Fibroblast of lung (primary cell): ENCODE results near the gene RBMXL2. TPM values are rescaled to one million over a fixed set of nuclear protein-coding genes. Genes with fewer than 3 reads are reported as not detected.

Experiments
- DNase-seq, 2 donors: peaks; one replicate each; pipeline versions ENCODE4 v3.0.0 to v3.0.0-alpha.2; 2010; ENCODE audit warnings: low read depth in 2 of 2
- H2AFZ ChIP-seq: 2 replicates; pipeline ENCODE4 v1.5.1; 2012; ENCODE audit warnings: low read length, control low read depth, inconsistent platforms
- H3K27ac ChIP-seq: 2 replicates; pipeline ENCODE4 v1.5.1; 2011; ENCODE audit warnings: low read length, control low read depth; ENCODE audit not compliant: insufficient read depth
- H3K27me3 ChIP-seq: 2 replicates; pipeline ENCODE4 v1.5.1; 2011; ENCODE audit warnings: mild to moderate bottlenecking, low read length; ENCODE audit not compliant: control insufficient read depth, insufficient read depth
- H3K36me3 ChIP-seq: 2 replicates; pipeline ENCODE4 v1.5.1; 2011; ENCODE audit warnings: low read length; ENCODE audit not compliant: control insufficient read depth, insufficient read depth
- H3K4me1 ChIP-seq: 2 replicates; pipeline ENCODE4 v1.5.1; 2011; ENCODE audit warnings: low read length; ENCODE audit not compliant: control insufficient read depth, insufficient read depth; ENCODE audit errors: extremely low read depth
- H3K4me2 ChIP-seq: 2 replicates; pipeline ENCODE4 v1.5.1; 2011; ENCODE audit warnings: low read length, control low read depth; ENCODE audit not compliant: insufficient read depth; ENCODE audit errors: extremely low read depth
- H3K4me3 ChIP-seq, 4 experiments: fragments of 200-600 bp in 1 of 4; sonication (generic) in 1 of 4; replicated peaks in 1 of 4; 2 replicates each; pipeline ENCODE4 v1.5.1; 2011 to 2016; ENCODE audit warnings: low read length in 4 of 4, low read depth in 3 of 4, mild to moderate bottlenecking in 3 of 4, control low read depth in 2 of 4, inconsistent platforms in 1 of 4, mixed read lengths in 1 of 4; ENCODE audit not compliant: insufficient read depth in 1 of 4; ENCODE audit errors: control extremely low read depth in 1 of 4
- H3K79me2 ChIP-seq: 2 replicates; pipeline ENCODE4 v1.5.1; 2012; ENCODE audit warnings: mild to moderate bottlenecking, low read length, inconsistent platforms; ENCODE audit not compliant: control insufficient read depth, insufficient read depth
- H3K9ac ChIP-seq: 2 replicates; pipeline ENCODE4 v1.5.1; 2011; ENCODE audit warnings: mild to moderate bottlenecking, low read length, control low read depth; ENCODE audit not compliant: insufficient read depth
- H3K9me3 ChIP-seq: 2 replicates; pipeline ENCODE4 v1.5.1; 2012; ENCODE audit warnings: low read depth, low read length; ENCODE audit not compliant: control insufficient read depth, insufficient read depth
- H4K20me1 ChIP-seq: 2 replicates; pipeline ENCODE4 v1.5.1; 2011; ENCODE audit warnings: low read length; ENCODE audit not compliant: control insufficient read depth, insufficient read depth; ENCODE audit errors: extremely low read depth
- CTCF ChIP-seq, 2 donors: IDR thresholded peaks in 1 of 2; conservative IDR thresholded peaks in 1 of 2; 1 replicate in 1 of 2; 2 replicates in 1 of 2; pipeline ENCODE4 v1.5.1; 2011 to 2012; ENCODE audit warnings: low read length in 2 of 2, control low read depth in 1 of 2, inconsistent platforms in 1 of 2, low read depth in 1 of 2, mild to moderate bottlenecking in 1 of 2
- EZH2 ChIP-seq: IDR thresholded peaks from 2 replicates; pipeline ENCODE4 v1.5.1; 2012; ENCODE audit warnings: low read length, control low read depth, mild to moderate bottlenecking; ENCODE audit errors: missing control alignments
- polyA plus RNA-seq, 2 donors: library from polyadenylated mRNA; depleted of rRNA in 1 of 2; stranded (reverse) in 1 of 2; unstranded in 1 of 2; fragments of >200 nt; gene quantifications; 2 replicates each; pipeline ENCODE4 v1.2.1, GENCODE V29; 2011 to 2012; ENCODE audit warnings: missing spikeins in 1 of 2
- total RNA-seq: library from RNA; depleted of rRNA; stranded (reverse); fragments of >200 nt; gene quantifications from 2 replicates; pipeline ENCODE4 v1.2.1, GENCODE V29; 2014

The RBMXL2 gene
- total and polyA plus RNA-seq, 2 donors (not counting 1 experiment from before 2014, with no cell fraction given): under 0.01 TPM; not detected in 1

GRCh38 chr11:7079545-7080135, 9.2 kb upstream of the RBMXL2 start:
- no peaks in the 10 kb centered on the region for H3K9me3 ChIP-seq
- no peak overlapping the region for H3K4me2 ChIP-seq
- DNase-seq: no peak
- TF ChIP-seq CTCF (conservative IDR thresholded peaks at IDR 0.05 in 1 of 2, IDR thresholded peaks at IDR 0.05 in 1 of 2; ENCODE audit: low read depth in 1 of 2, low read length in 2 of 2): no peak
- TF ChIP-seq EZH2: no peak
- H3K27ac ChIP-seq: no peak overlapping the region
- H3K4me3 ChIP-seq: no peak overlapping the region
- no peak overlapping the region for H3K9ac ChIP-seq
- no peaks in the 10 kb centered on the region for H3K27me3 ChIP-seq
- H4K20me1 ChIP-seq: no peaks in the 10 kb centered on the region
- H3K79me2 ChIP-seq: no peaks in the 10 kb centered on the region
- no peaks in the 10 kb centered on the region for H3K36me3 ChIP-seq
- no peak overlapping the region for H2AFZ ChIP-seq
- no peaks in the 10 kb centered on the region for H3K4me1 ChIP-seq

GRCh38 chr11:7080900-7081299, 7.9 kb upstream of the RBMXL2 start:
- H3K4me3 ChIP-seq: no peak overlapping the region
- TF ChIP-seq CTCF (conservative IDR thresholded peaks at IDR 0.05 in 1 of 2, IDR thresholded peaks at IDR 0.05 in 1 of 2; ENCODE audit: low read depth in 1 of 2, low read length in 2 of 2): no peak
- no peak for TF ChIP-seq EZH2
- no peaks in the 10 kb centered on the region for H3K4me1 ChIP-seq
- no peak overlapping the region for H2AFZ ChIP-seq
- H3K27ac ChIP-seq: no peak overlapping the region
- no peak overlapping the region for H3K9ac ChIP-seq
- H3K9me3 ChIP-seq: no peaks in the 10 kb centered on the region
- DNase-seq: no peak
- no peaks in the 10 kb centered on the region for H3K79me2 ChIP-seq
- H4K20me1 ChIP-seq: no peaks in the 10 kb centered on the region
- no peaks in the 10 kb centered on the region for H3K36me3 ChIP-seq
- H3K4me2 ChIP-seq: no peak overlapping the region
- no peaks in the 10 kb centered on the region for H3K27me3 ChIP-seq

- Histone ChIP-seq H3K36me3 (no peaks in the 10 kb centered on the region), H2AFZ (no peak overlapping the region), H3K9ac (no peak overlapping the region), H3K4me1 (no peaks in the 10 kb centered on the region), H3K79me2 (no peaks in the 10 kb centered on the region), H3K4me2 (no peak overlapping the region), H3K4me3 (no peak overlapping the region), H4K20me1 (no peaks in the 10 kb centered on the region), H3K27me3 (no peaks in the 10 kb centered on the region), H3K27ac (no peak overlapping the region), H3K9me3 (no peaks in the 10 kb centered on the region)
- DNase-seq: no peak
- TF ChIP-seq CTCF (conservative IDR thresholded peaks at IDR 0.05 in 1 of 2, IDR thresholded peaks at IDR 0.05 in 1 of 2; ENCODE audit: low read depth in 1 of 2, low read length in 2 of 2): no peak
- TF ChIP-seq EZH2: no peak
Observed at GRCh38 chr11:7081441-7081840, 7.4 kb upstream of the RBMXL2 start.
